ENCODE results near the gene ACTN2. TPM values are rescaled to one million over a fixed set of nuclear protein-coding genes. Genes with fewer than 3 reads are reported as not detected.

ACTN2 gene
- total RNA-seq, 1 experiment from 2014 or later, result not detected

DNA sequence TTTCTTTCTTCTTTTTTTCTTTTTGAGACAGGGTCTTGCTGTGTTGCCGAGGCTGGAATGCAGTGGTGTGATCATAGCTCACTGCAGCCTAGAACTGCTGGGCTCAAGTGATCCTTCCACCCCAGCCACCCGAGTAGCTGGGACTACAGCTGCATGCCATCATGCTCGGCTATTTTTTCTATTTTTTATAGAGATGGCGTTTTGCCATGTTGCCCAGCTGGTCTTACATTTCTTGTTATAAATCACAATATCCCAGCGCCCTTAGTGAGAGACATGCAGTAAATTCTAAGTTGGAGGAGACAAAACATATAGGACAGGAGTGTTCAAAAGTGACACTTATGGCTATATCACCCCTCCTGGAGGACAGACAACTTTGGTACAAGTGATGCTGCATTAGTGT, 31.3 kb upstream of the ACTN2 start:
- Histone ChIP-seq H2AFZ (ENCODE audit: low read length) (no peak overlapping the region), H3K4me2 (ENCODE audit: low read length) (no peak overlapping the region), H4K20me1 (ENCODE audit: low read length) (no peaks in the 10 kb centered on the region), H3F3A (ENCODE audit: low read length, unreplicated experiment) (no peaks in the 10 kb centered on the region), H3K27me3 (ENCODE audit: low read length) (peaks cover 32% of the 10 kb centered on the region), H3K4me3 (ENCODE audit: low read length) (no peak overlapping the region), H3K9ac (ENCODE audit: low read length) (no peak overlapping the region), H3K4me1 (ENCODE audit: insufficient read depth, low read length) (no peaks in the 10 kb centered on the region), H3K27ac (ENCODE audit: low read length) (no peak overlapping the region), H3K36me3 (ENCODE audit: low read depth, low read length) (no peaks in the 10 kb centered on the region), H3K9me2 (replicated peaks; ENCODE audit: low read length) (no peaks in the 10 kb centered on the region), H3K9me3 (ENCODE audit: low read length) (no peaks in the 10 kb centered on the region), H3K79me2 (ENCODE audit: low read length) (no peaks in the 10 kb centered on the region)
- DNase-seq, result no peak
- ATAC-seq, result no peak
- no TSS peak for BruUV-seq (replicated peaks)
- CTCF ChIA-PET, result no interaction called here
- intact Hi-C loops (cut with micrococcal nuclease), result no loop called here
- POLR2A ChIA-PET (ENCODE audit: unreplicated experiment), result no interaction called here
- no peak for TF ChIP-seq EZH2phosphoT487 (IDR thresholded peaks at IDR 0.05; ENCODE audit: borderline replicate concordance, low read length)
- TF ChIP-seq, protein P1, sequence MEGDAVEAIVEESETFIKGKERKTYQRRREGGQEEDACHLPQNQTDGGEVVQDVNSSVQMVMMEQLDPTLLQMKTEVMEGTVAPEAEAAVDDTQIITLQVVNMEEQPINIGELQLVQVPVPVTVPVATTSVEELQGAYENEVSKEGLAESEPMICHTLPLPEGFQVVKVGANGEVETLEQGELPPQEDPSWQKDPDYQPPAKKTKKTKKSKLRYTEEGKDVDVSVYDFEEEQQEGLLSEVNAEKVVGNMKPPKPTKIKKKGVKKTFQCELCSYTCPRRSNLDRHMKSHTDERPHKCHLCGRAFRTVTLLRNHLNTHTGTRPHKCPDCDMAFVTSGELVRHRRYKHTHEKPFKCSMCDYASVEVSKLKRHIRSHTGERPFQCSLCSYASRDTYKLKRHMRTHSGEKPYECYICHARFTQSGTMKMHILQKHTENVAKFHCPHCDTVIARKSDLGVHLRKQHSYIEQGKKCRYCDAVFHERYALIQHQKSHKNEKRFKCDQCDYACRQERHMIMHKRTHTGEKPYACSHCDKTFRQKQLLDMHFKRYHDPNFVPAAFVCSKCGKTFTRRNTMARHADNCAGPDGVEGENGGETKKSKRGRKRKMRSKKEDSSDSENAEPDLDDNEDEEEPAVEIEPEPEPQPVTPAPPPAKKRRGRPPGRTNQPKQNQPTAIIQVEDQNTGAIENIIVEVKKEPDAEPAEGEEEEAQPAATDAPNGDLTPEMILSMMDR (conservative IDR thresholded peaks at IDR 0.05; ENCODE audit: low read depth, low read length), result no peak
- TF ChIP-seq EZH2 (IDR thresholded peaks at IDR 0.05; ENCODE audit: low read length, unreplicated experiment), result no peak

DNA sequence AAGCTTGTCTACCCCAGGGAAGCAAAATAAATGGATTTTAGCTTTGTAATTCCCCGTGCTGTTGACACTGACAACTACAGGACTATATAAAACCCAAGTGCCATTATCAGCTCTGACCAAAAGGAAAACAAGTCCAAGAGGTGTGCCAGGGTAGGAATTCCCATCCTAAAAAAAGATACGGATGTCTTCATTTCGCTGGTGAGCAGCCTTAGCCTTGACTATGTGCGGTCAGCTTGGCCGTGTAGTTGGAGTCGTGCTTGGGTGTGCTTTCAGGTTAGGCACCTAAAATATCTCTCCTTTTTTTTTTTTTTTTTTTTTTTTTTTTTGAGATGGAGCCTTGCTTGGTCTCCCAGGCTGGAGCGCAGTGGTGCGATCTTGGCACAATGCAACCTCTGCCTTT, 28.9 kb upstream of the ACTN2 start:
- no peak overlapping the region for H3K4me2 ChIP-seq (ENCODE audit: low read length)
- intact Hi-C loops (cut with micrococcal nuclease), result no loop called here
- H3K9me2 ChIP-seq (replicated peaks; ENCODE audit: low read length), result no peaks in the 10 kb centered on the region
- H3K27me3 ChIP-seq (ENCODE audit: low read length), result peaks cover 47% of the 10 kb centered on the region
- no peaks in the 10 kb centered on the region for H4K20me1 ChIP-seq (ENCODE audit: low read length)
- BruUV-seq (replicated peaks), result no TSS peak
- no peak overlapping the region for H2AFZ ChIP-seq (ENCODE audit: low read length)
- H3K9ac ChIP-seq (ENCODE audit: low read length), result no peak overlapping the region
- POLR2A ChIA-PET (ENCODE audit: unreplicated experiment), result no interaction called here
- no peaks in the 10 kb centered on the region for H3K79me2 ChIP-seq (ENCODE audit: low read length)
- DNase-seq (no peak), ATAC-seq (no peak)
- no peak overlapping the region for H3K4me3 ChIP-seq (ENCODE audit: low read length)
- no peaks in the 10 kb centered on the region for H3F3A ChIP-seq (ENCODE audit: low read length, unreplicated experiment)
- no peaks in the 10 kb centered on the region for H3K4me1 ChIP-seq (ENCODE audit: insufficient read depth, low read length)
- CTCF ChIA-PET, result no interaction called here
- no peaks in the 10 kb centered on the region for H3K9me3 ChIP-seq (ENCODE audit: low read length)
- no peaks in the 10 kb centered on the region for H3K36me3 ChIP-seq (ENCODE audit: low read depth, low read length)
- TF ChIP-seq EZH2phosphoT487 (IDR thresholded peaks at IDR 0.05; ENCODE audit: borderline replicate concordance, low read length), result no peak
- TF ChIP-seq, protein P1 (conservative IDR thresholded peaks at IDR 0.05; ENCODE audit: low read depth, low read length), result no peak
- TF ChIP-seq EZH2 (IDR thresholded peaks at IDR 0.05; ENCODE audit: low read length, unreplicated experiment), result no peak
- H3K27ac ChIP-seq (ENCODE audit: low read length), result no peak overlapping the region

DNA sequence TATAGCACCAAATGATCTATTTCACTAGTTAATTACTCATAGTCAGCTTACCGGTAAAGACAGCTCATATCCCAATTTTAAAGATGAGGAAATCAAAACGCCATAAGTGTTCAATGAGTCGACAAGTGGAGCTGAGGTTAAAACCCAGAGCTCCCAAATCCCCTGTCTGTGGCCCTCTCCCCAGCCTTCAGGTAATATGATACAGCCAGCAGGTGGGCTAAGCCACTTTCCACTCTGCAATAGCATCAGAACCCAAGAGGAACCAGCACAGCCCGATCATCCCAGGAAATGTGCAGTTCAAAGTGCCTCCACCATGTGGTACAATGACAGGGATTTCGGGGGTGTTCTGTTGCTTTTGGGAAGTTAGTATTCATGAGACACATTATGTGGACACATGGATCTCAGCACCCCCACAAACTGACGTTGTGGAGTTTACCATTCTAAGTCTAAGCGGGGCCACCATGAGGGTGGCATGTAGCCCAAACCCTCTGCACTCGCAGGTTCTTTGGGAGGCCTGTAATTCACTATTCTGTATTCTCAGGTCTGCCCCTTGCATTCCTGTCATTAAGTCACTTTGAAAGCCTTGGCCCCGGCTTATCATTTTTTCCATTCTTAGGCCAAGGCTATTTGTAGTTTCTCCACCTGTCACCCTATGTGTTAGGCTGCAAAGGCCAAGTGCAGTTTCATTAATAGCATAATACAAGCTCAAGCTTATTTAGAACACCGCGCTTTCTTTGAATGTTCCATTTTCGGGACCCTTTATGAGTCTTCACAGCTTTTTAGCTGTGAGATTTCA, 26.3 kb upstream of the ACTN2 start:
- Histone ChIP-seq H3K4me2 (ENCODE audit: low read length) (no peak overlapping the region), H2AFZ (ENCODE audit: low read length) (no peak overlapping the region), H3K36me3 (ENCODE audit: low read depth, low read length) (no peaks in the 10 kb centered on the region), H3K4me1 (ENCODE audit: insufficient read depth, low read length) (no peaks in the 10 kb centered on the region), H3F3A (ENCODE audit: low read length, unreplicated experiment) (no peaks in the 10 kb centered on the region), H3K27me3 (ENCODE audit: low read length) (peaks cover 46% of the 10 kb centered on the region), H3K27ac (ENCODE audit: low read length) (no peak overlapping the region), H4K20me1 (ENCODE audit: low read length) (no peaks in the 10 kb centered on the region), H3K9ac (ENCODE audit: low read length) (no peak overlapping the region), H3K79me2 (ENCODE audit: low read length) (no peaks in the 10 kb centered on the region), H3K9me3 (ENCODE audit: low read length) (no peaks in the 10 kb centered on the region), H3K4me3 (ENCODE audit: low read length) (no peak overlapping the region), H3K9me2 (replicated peaks; ENCODE audit: low read length) (no peaks in the 10 kb centered on the region)
- ChIA-PET CTCF (interaction anchor here (0.6 kb wide), 1 partner anchor 35 kb away, joined by 6 read pairs; no protein-coding TSS in a partner anchor), POLR2A (ENCODE audit: unreplicated experiment) (no interaction called here)
- no peak for DNase-seq
- intact Hi-C loops (cut with micrococcal nuclease), result no loop called here
- TF ChIP-seq, protein P1 (conservative IDR thresholded peaks at IDR 0.05; ENCODE audit: low read depth, low read length), result no peak
- TF ChIP-seq EZH2 (IDR thresholded peaks at IDR 0.05; ENCODE audit: low read length, unreplicated experiment), result no peak
- no peak for TF ChIP-seq EZH2phosphoT487 (IDR thresholded peaks at IDR 0.05; ENCODE audit: borderline replicate concordance, low read length)
- BruUV-seq (replicated peaks), result no TSS peak
- no peak for ATAC-seq

All from PC-3 (cell line).